K562 (cell line): ENCODE measurements around the gene TFAP2D. TPM values are rescaled to one million over a fixed set of nuclear protein-coding genes. Genes with fewer than 3 reads are reported as not detected.
A peak's percentile ranks its signal among the peaks of the same experiment; 100 is the strongest.

ENCODE experiments used
- ATAC-seq: fragments of 200-7000 bp; cut with Tn5 transposase; 3 replicates; pipeline ENCODE4 v1.9.1; 2020; ENCODE audit warnings: moderate library complexity
- BruUV-seq: library from RNA; stranded (reverse); fragments of 400-500 nt; replicated peaks from 2 replicates; lab custom pipeline; 2021; lab: Mats Ljungman, UMichigan
- CTCF ChIA-PET: fragments of 300-600 bp; formaldehyde crosslinking; extraction: SDS; loops from one replicate; lab custom pipeline; 2021; ENCODE audit warnings: low intra/inter-chr PET ratio; lab: Yijun Ruan, JAX
- POLR2A ChIA-PET: fragments of 300-600, 350-650 bp; sonication (Branson Sonifier 250); formaldehyde crosslinking; extraction: SDS; loops from one replicate; lab custom pipeline; 2021; ENCODE audit warnings: antibody characterized with exemption, inconsistent platforms; lab: Yijun Ruan, JAX
- DNase-seq, 4 experiments: peaks; one replicate each; pipeline versions ENCODE4 v3.0.0 to v3.0.0-alpha.2; 2011 to 2018; ENCODE audit warnings: low spot score in 3 of 4, mixed read lengths in 3 of 4; ENCODE audit errors: extremely low read depth in 1 of 4
- FAIRE-seq: peaks from 2 replicates; lab custom pipeline; 2011; peaks lifted over from hg19 to GRCh38; lab: Jason Lieb, UNC
- H2AFZ ChIP-seq: 2 replicates; pipeline ENCODE4 v1.6.0; 2011; ENCODE audit warnings: low read depth, low read length, control low read depth, inconsistent platforms
- H3K27ac ChIP-seq: fragments of 200-600 bp; 3 replicates; pipeline ENCODE4 v1.8.0; 2011; ENCODE audit warnings: low read depth, mild to moderate bottlenecking, control low read depth, inconsistent platforms, low read length, moderate library complexity, mixed read lengths; ENCODE audit errors: extremely low read depth
- H3K27me3 ChIP-seq, 2 experiments: fragments of 300-600 bp in 1 of 2; 2 replicates in 1 of 2; 3 replicates in 1 of 2; pipeline versions ENCODE4 v1.6.0 to v1.8.0; 2011; ENCODE audit warnings: inconsistent platforms in 2 of 2, low read length in 2 of 2, mild to moderate bottlenecking in 1 of 2, mixed read lengths in 1 of 2, moderate library complexity in 1 of 2; ENCODE audit not compliant: control insufficient read depth in 2 of 2, insufficient read depth in 2 of 2
- H3K36me3 ChIP-seq: fragments of 300-600 bp; 3 replicates; pipeline ENCODE4 v1.8.0; 2011; ENCODE audit warnings: mild to moderate bottlenecking, low read length, inconsistent platforms; ENCODE audit not compliant: control insufficient read depth, insufficient read depth
- H3K4me1 ChIP-seq, 2 experiments: fragments of 200-600 bp in 1 of 2; replicated peaks in 1 of 2; 2 replicates in 1 of 2; 3 replicates in 1 of 2; pipeline versions ENCODE4 v1.5.1 to v1.8.0; 2011; ENCODE audit warnings: inconsistent platforms in 2 of 2, low read length in 2 of 2, mild to moderate bottlenecking in 1 of 2, mixed read lengths in 1 of 2, moderate library complexity in 1 of 2; ENCODE audit not compliant: control insufficient read depth in 2 of 2, insufficient read depth in 2 of 2
- H3K4me2 ChIP-seq: 2 replicates; pipeline ENCODE4 v1.6.1; 2011; ENCODE audit warnings: low read length, control low read depth, inconsistent platforms, mixed read lengths; ENCODE audit not compliant: insufficient read depth
- H3K4me3 ChIP-seq: fragments of 200-600 bp; sonication (generic), shearing (Covaris generic); 2 replicates; pipeline ENCODE4 v1.5.1; 2016; ENCODE audit warnings: control low read depth, inconsistent platforms
- H3K79me2 ChIP-seq: fragments of 200-600 bp; 3 replicates; pipeline ENCODE4 v1.8.0; 2011; ENCODE audit warnings: low read length, inconsistent platforms; ENCODE audit not compliant: control insufficient read depth, insufficient read depth
- H3K9ac ChIP-seq, 2 experiments: 2 replicates each; pipeline versions ENCODE4 v1.6.0 to v1.6.1; 2011; ENCODE audit warnings: low read depth in 2 of 2, low read length in 2 of 2, control low read depth in 1 of 2, inconsistent platforms in 1 of 2, mild to moderate bottlenecking in 1 of 2, mixed read lengths in 1 of 2; ENCODE audit not compliant: insufficient read depth in 1 of 2
- H3K9me1 ChIP-seq: one replicate; pipeline ENCODE4 v1.6.0; 2011; ENCODE audit warnings: inconsistent platforms, mild to moderate bottlenecking, low read length, moderate library complexity; ENCODE audit not compliant: control insufficient read depth, insufficient read depth
- H3K9me3 ChIP-seq: replicated peaks from 2 replicates; pipeline ENCODE4 v1.5.1; 2011; ENCODE audit warnings: low read depth, low read length, inconsistent platforms; ENCODE audit not compliant: control insufficient read depth, insufficient read depth
- H4K20me1 ChIP-seq: replicated peaks from 2 replicates; pipeline ENCODE4 v1.6.1; 2011; ENCODE audit warnings: low read length, inconsistent platforms, mixed read lengths; ENCODE audit not compliant: control insufficient read depth, insufficient read depth
- CBX3 ChIP-seq, 2 experiments: IDR thresholded peaks; 1 replicate in 1 of 2; 2 replicates in 1 of 2; pipeline ENCODE4 v1.6.1; 2012; ENCODE audit warnings: inconsistent platforms in 2 of 2, low read length in 2 of 2, borderline replicate concordance in 1 of 2, control low read depth in 1 of 2
- E2F6 ChIP-seq, 2 experiments: IDR thresholded peaks; 2 replicates each; pipeline ENCODE4 v1.6.1; 2011; ENCODE audit warnings: borderline replicate concordance in 1 of 2, control low read depth in 1 of 2, low read depth in 1 of 2, low read length in 1 of 2, mild to moderate bottlenecking in 1 of 2, mixed read lengths in 1 of 2, moderate library complexity in 1 of 2; ENCODE audit not compliant: insufficient read depth in 1 of 2, insufficient read length in 1 of 2, poor library complexity in 1 of 2, severe bottlenecking in 1 of 2; ENCODE audit errors: extremely low read depth in 1 of 2
- HDAC2 ChIP-seq: fragments of 450-650 bp; IDR thresholded peaks from 2 replicates; pipeline ENCODE4 v1.6.1; 2016; ENCODE audit warnings: mild to moderate bottlenecking
- HMG20A ChIP-seq: fragments of 450-650 bp; formaldehyde crosslinking; conservative IDR thresholded peaks from 2 replicates; pipeline ENCODE4 v1.4.0; 2020; ENCODE audit warnings: mild to moderate bottlenecking, mixed read lengths
- MAX ChIP-seq: sonication (generic); formaldehyde crosslinking; IDR thresholded peaks from 2 replicates; pipeline ENCODE4 v1.9.0; 2022; ENCODE audit warnings: mild to moderate bottlenecking, missing genetic modification reagents
- ZNF121 ChIP-seq: sonication (generic); formaldehyde crosslinking; conservative IDR thresholded peaks from 2 replicates; pipeline ENCODE4 v1.8.0; 2022; ENCODE audit warnings: missing genetic modification reagents
- WGBS: fragments of 100-300 bp; shearing (Covaris generic); methylation state at CpG from one replicate; pipeline ENCODE4 v1.1.6; 2016; ENCODE audit warnings: low coverage, mixed read lengths; ENCODE audit not compliant: insufficient coverage; ENCODE audit errors: missing lambda C conversion rate; 5-methylcytosine and 5-hydroxymethylcytosine counted together
- in situ Hi-C: fragments of 300-500 bp; cut with MboI; formaldehyde crosslinking; loops from 4 replicates; pipeline ENCODE4 v1.15.0; 2018; ENCODE audit warnings: inconsistent platforms, mixed read lengths
- intact Hi-C: fragments of 100-400 bp; cut with micrococcal nuclease; formaldehyde crosslinking; loops from 2 replicates; pipeline ENCODE4 v1.14.2; 2022
- polyA plus RNA-seq, 8 experiments: library from polyadenylated mRNA; depleted of rRNA in 4 of 8; stranded (reverse) in 5 of 8; unstranded in 3 of 8; fragments of >200 nt; fragmentation: Nextera tagmentation in 2 of 8; fragmentation: Illumina TruSeq in 1 of 8; extraction: Ambion mirVana in 2 of 8; extraction: Trizol in 1 of 8; gene quantifications; 2 replicates each; pipeline versions ENCODE4 v1.2.1 to v1.2.3, GENCODE V29; 2011 to 2014; ENCODE audit warnings: inconsistent platforms in 1 of 8, missing spikeins in 1 of 8
- total RNA-seq, 7 experiments: library from RNA; depleted of rRNA in 6 of 7; stranded (reverse); fragments of >200 nt in 6 of 7; fragmentation: Illumina TruSeq in 2 of 7; extraction: Trizol in 2 of 7; gene quantifications; 2 replicates each; pipeline versions ENCODE4 v1.2.1 to v1.2.3, GENCODE V29; 2011 to 2021; ENCODE audit warnings: low replicate concordance in 1 of 7

The TFAP2D gene
- total and polyA plus RNA-seq, 9 of the 15 experiments (the other 6 are each of a cell fraction or from before 2014, with no cell fraction given): not detected

- intact Hi-C loops (no loop called here), in situ Hi-C loops (loop anchor here (25.0 kb wide), 2 partner anchors 716 to 1191 kb away; no protein-coding TSS in a partner anchor)
- Histone ChIP-seq H3K9me3 (0 out of 2 replicates have a peak, but pooled peaks cover 3% of the 10 kb centered on the region), H3K9ac (no peak overlapping the region), H3K9me1 (no peaks in the 10 kb centered on the region), H3K79me2 (no peaks in the 10 kb centered on the region), H3K36me3 (no peaks in the 10 kb centered on the region), H4K20me1 (no peaks in the 10 kb centered on the region), H3K4me2 (peak overlapping the region; percentile 41), H3K27ac (no peak overlapping the region), H2AFZ (peak overlapping the region; percentile 82), H3K27me3 (no peaks in the 10 kb centered on the region), H3K4me3 (no peak overlapping the region), H3K4me1 (peaks cover 9 to 15% of the 10 kb centered on the region in 2 experiments; a peak in 4 of 5 replicates)
- no peak for ATAC-seq
- 45% methylated on average over 17 of the region's 20 CpGs for WGBS
- BruUV-seq: no TSS peak
- CTCF ChIA-PET: no interaction called here
- no peak for DNase-seq
- no peak for TF ChIP-seq MAX (CRISPR knock-in tag)
- no peak for TF ChIP-seq ZNF121
- TF ChIP-seq HDAC2: no peak
- POLR2A ChIA-PET: interaction anchor here (0.7 to 1.4 kb wide), 2 partner anchors 10 to 557 kb away, joined by 3 to 4 read pairs; no protein-coding TSS in a partner anchor
- FAIRE-seq: no peak
These were observed 108.2 kb downstream of the TFAP2D start for GRCh38 chr6:50821441-50822077.

- POLR2A ChIA-PET: interaction anchor here (0.7 to 1.4 kb wide), 2 partner anchors 9 to 556 kb away, joined by 3 to 4 read pairs; no protein-coding TSS in a partner anchor
- FAIRE-seq: peak; percentile 6
These were observed 108.8 kb downstream of the TFAP2D start for GRCh38 chr6:50822078-50822476.

More at GRCh38 chr6:50822078-50822476, 108.8 kb downstream of the TFAP2D start:
- Histone ChIP-seq H3K4me2 (peak overlapping the region; percentile 50), H4K20me1 (no peaks in the 10 kb centered on the region), H3K9me1 (no peaks in the 10 kb centered on the region), H3K4me1 (peaks cover 9 to 15% of the 10 kb centered on the region in 2 experiments; a peak in 4 of 5 replicates), H3K36me3 (no peaks in the 10 kb centered on the region), H3K27ac (no peak overlapping the region), H3K79me2 (no peaks in the 10 kb centered on the region), H2AFZ (peak overlapping the region; percentile 82), H3K9me3 (0 out of 2 replicates have a peak, but pooled peaks cover 3% of the 10 kb centered on the region), H3K4me3 (no peak overlapping the region), H3K27me3 (no peaks in the 10 kb centered on the region), H3K9ac (no peak overlapping the region; a peak in 1 of 4 replicates)
- no peak for DNase-seq
- CTCF ChIA-PET: no interaction called here
- ATAC-seq: no peak
- TF ChIP-seq E2F6 (IDR thresholded peaks at IDR 0.05; ENCODE audit: borderline replicate concordance in 1 of 2, extremely low read depth in 1 of 2, insufficient read depth in 1 of 2, insufficient read length in 1 of 2, low read depth in 1 of 2, low read length in 1 of 2, poor library complexity in 1 of 2, severe bottlenecking in 1 of 2) (no peak), HMG20A (CRISPR knock-in tag) (no peak), CBX3 (IDR thresholded peaks at IDR 0.05; ENCODE audit: borderline replicate concordance in 1 of 2, low read length in 2 of 2) (0 out of 3 replicates have a peak, but pooled peaks of 1 of the 2 experiments have one; percentile 12)
- BruUV-seq: no TSS peak
- WGBS: 23% methylated on average over 6 of the region's 6 CpGs
- intact Hi-C loops (no loop called here), in situ Hi-C loops (loop anchor here (25.0 kb wide), 2 partner anchors 715 to 1190 kb away; no protein-coding TSS in a partner anchor)
